HEK293T (cell line): Measurements from ENCODE around the gene TGFBI.

ENCODE experiments used
- CTBP1 ChIP-seq: fragments of 450-650 bp; IDR thresholded peaks from 2 replicates; pipeline ENCODE4 v1.6.1; 2016; ENCODE audit warnings: borderline replicate concordance
- HDGF ChIP-seq: fragments of 450-650 bp; IDR thresholded peaks from 2 replicates; pipeline ENCODE4 v1.6.1; 2017; ENCODE audit warnings: antibody characterized with exemption, borderline replicate concordance
- ZNF384 ChIP-seq: fragments of 450-650 bp; IDR thresholded peaks from 2 replicates; pipeline ENCODE4 v1.6.1; 2016

- TF ChIP-seq ZNF384 (no peak), CTBP1 (no peak), HDGF (no peak)
Observed at GRCh38 chr5:136080483-136081216, 51.9 kb downstream of the TGFBI start.
